HepG2 (cell line): Measurements from ENCODE around the gene SLC35B1. TPM values are rescaled to one million over a fixed set of nuclear protein-coding genes. Genes with fewer than 3 reads are reported as not detected.

Experiments used
- CCAR2 ChIP-seq: fragments of 200-400 bp; formaldehyde crosslinking; optimal IDR thresholded peaks from 2 replicates; pipeline ENCODE3; 2018; ENCODE audit warnings: low read depth, mild to moderate bottlenecking, low read length, moderate library complexity
- FLYWCH1 ChIP-seq: sonication (generic); formaldehyde crosslinking; IDR thresholded peaks from 2 replicates; pipeline ENCODE4 v1.8.1; 2023; ENCODE audit warnings: mild to moderate bottlenecking, missing genetic modification reagents
- HNRNPLL ChIP-seq: fragments of 200-400 bp; formaldehyde crosslinking; IDR thresholded peaks from 2 replicates; pipeline ENCODE4 v1.6.1; 2017; ENCODE audit warnings: mild to moderate bottlenecking, low read depth, low read length; ENCODE audit not compliant: poor library complexity, severe bottlenecking
- MED1 ChIP-seq: sonication (generic); formaldehyde crosslinking; IDR thresholded peaks from 2 replicates; pipeline ENCODE4 v1.4.0; 2020; ENCODE audit warnings: missing genetic modification reagents
- NONO ChIP-seq, 2 experiments: fragments of 450-650 bp in 1 of 2; sonication (generic) in 1 of 2; formaldehyde crosslinking in 1 of 2; IDR thresholded peaks in 1 of 2; conservative IDR thresholded peaks in 1 of 2; 2 replicates each; pipeline versions ENCODE4 v1.6.1 to v1.8.0; 2017 to 2022; ENCODE audit warnings: mild to moderate bottlenecking in 1 of 2, missing genetic modification reagents in 1 of 2, moderate library complexity in 1 of 2
- SALL1 ChIP-seq: sonication (generic); formaldehyde crosslinking; IDR thresholded peaks from 2 replicates; pipeline ENCODE4 v1.8.0; 2022; ENCODE audit warnings: mild to moderate bottlenecking, missing genetic modification reagents
- SSRP1 ChIP-seq: IDR thresholded peaks from 2 replicates; pipeline ENCODE4 v1.6.1; 2016; ENCODE audit warnings: control low read depth
- ZNF142 ChIP-seq: sonication (generic); formaldehyde crosslinking; IDR thresholded peaks from 2 replicates; pipeline ENCODE4 v1.4.0; 2020; ENCODE audit warnings: missing genetic modification reagents
- ZNF570 ChIP-seq: sonication (generic); formaldehyde crosslinking; IDR thresholded peaks from 2 replicates; pipeline ENCODE4 v1.4.0; 2020; ENCODE audit warnings: mild to moderate bottlenecking, missing genetic modification reagents, borderline replicate concordance
- ZNF768 ChIP-seq: sonication (generic); formaldehyde crosslinking; IDR thresholded peaks from 2 replicates; pipeline ENCODE4 v1.4.0; 2020; ENCODE audit warnings: missing genetic modification reagents
- polyA plus RNA-seq, 8 experiments: library from polyadenylated mRNA; depleted of rRNA in 3 of 8; stranded (reverse) in 7 of 8; unstranded in 1 of 8; fragments of >200 nt; fragmentation: Illumina TruSeq in 4 of 8; extraction: Trizol in 4 of 8; gene quantifications; 2 replicates each; pipeline versions ENCODE4 v1.2.1 to v1.2.3, GENCODE V29; 2011 to 2016; ENCODE audit warnings: low read depth in 4 of 8, missing spikeins in 1 of 8, mixed read lengths in 1 of 8; ENCODE audit not compliant: insufficient read depth in 1 of 8
- total RNA-seq, 5 experiments: library from RNA; depleted of rRNA; stranded (reverse); fragments of >200 nt; fragmentation: Illumina TruSeq; extraction: Trizol; gene quantifications; 2 replicates each; pipeline ENCODE4 v1.2.3, GENCODE V29; 2016; ENCODE audit warnings: low read depth in 1 of 5
- TF ChIP-seq, protein P1 (sequence below): IDR thresholded peaks from 2 replicates; pipeline ENCODE4 v1.6.1; 2016; ENCODE audit warnings: control low read depth

Gene SLC35B1
- total and polyA plus RNA-seq, 2 of the 13 experiments (the other 11 are each of a cell fraction or from before 2014, with no cell fraction given), result 99.6 to 113 TPM

DNA sequence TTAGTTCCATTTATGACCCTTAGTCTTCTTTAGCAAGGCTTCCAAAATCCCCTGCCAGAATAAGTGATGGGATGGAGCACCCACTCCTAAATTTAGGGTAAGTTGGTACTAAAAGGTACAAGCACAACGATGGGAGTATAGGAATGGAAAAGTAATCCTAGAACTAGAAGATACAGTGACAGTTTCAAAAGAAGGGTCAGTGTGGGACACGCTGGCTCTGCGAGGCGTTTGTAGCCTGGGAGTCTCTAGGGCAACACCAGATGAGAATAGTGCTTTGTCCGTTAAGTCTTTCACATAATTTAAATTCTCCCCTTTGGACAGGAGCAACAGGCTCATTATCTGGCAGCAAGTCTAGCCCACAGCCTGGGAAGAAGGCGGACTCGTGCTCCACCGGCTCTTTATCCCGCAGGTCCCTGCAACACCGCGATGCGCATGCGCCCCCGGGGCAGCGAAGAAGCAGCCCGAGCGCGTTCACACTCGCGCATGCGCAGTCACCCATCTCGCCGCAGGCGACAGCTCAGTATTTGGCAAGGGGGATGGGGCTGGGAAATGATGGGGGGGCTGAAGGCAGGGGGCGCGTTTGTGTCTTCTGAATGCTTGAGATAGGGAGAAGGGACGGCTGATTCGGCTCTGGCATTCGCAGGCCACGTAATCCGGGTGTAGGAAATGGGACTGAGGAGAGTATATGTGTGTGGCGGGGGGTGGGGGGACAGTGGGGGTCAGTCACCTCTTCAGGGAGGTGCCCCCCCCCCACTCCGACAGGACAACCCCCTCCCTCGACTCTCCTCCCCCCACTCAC lies 30.4 kb downstream of the SLC35B1 start (continued):
- TF ChIP-seq ZNF142, result 0 out of 2 replicates have a peak, but pooled peaks have one; percentile 11
- TF ChIP-seq CCAR2, result no peak
- TF ChIP-seq SALL1 (CRISPR knock-in tag), result no peak; the same call in 1 of the 2 replicates
- TF ChIP-seq SSRP1, result no peak
- TF ChIP-seq ZNF768 (CRISPR knock-in tag), result no peak
- no peak for TF ChIP-seq FLYWCH1 (CRISPR knock-in tag)
- TF ChIP-seq ZNF570 (CRISPR knock-in tag), result no peak
- no peak for TF ChIP-seq HNRNPLL
- TF ChIP-seq NONO (IDR thresholded peaks at IDR 0.05), result no peak
- TF ChIP-seq NONO (CRISPR knock-in tag; conservative IDR thresholded peaks at IDR 0.05), result no peak
- TF ChIP-seq MED1, result 0 out of 2 replicates have a peak, but pooled peaks have one; percentile 13
- TF ChIP-seq, protein P1, sequence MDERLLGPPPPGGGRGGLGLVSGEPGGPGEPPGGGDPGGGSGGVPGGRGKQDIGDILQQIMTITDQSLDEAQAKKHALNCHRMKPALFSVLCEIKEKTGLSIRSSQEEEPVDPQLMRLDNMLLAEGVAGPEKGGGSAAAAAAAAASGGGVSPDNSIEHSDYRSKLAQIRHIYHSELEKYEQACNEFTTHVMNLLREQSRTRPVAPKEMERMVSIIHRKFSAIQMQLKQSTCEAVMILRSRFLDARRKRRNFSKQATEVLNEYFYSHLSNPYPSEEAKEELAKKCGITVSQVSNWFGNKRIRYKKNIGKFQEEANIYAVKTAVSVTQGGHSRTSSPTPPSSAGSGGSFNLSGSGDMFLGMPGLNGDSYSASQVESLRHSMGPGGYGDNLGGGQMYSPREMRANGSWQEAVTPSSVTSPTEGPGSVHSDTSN (CRISPR knock-in tag), result no peak
